ENCODE data around the gene DCANP1. TPM values are rescaled to one million over a fixed set of nuclear protein-coding genes. Genes with fewer than 3 reads are reported as not detected.
A peak's percentile ranks its signal among the peaks of the same experiment; 100 is the strongest.

The DCANP1 gene
- polyA plus RNA-seq, 1 donor (not counting 4 experiments of a cell fraction or from before 2014, with no cell fraction given) = not detected

GRCh38 chr5:135398855-135399793, 48.0 kb downstream of the DCANP1 start, which contains the start of gene MACROH2A1:
Gene MACROH2A1 (minus strand): TSS chr5:135399231. CDS start chr5:135389093, 10,138 bp downstream.
- no peak for FAIRE-seq

DNA sequence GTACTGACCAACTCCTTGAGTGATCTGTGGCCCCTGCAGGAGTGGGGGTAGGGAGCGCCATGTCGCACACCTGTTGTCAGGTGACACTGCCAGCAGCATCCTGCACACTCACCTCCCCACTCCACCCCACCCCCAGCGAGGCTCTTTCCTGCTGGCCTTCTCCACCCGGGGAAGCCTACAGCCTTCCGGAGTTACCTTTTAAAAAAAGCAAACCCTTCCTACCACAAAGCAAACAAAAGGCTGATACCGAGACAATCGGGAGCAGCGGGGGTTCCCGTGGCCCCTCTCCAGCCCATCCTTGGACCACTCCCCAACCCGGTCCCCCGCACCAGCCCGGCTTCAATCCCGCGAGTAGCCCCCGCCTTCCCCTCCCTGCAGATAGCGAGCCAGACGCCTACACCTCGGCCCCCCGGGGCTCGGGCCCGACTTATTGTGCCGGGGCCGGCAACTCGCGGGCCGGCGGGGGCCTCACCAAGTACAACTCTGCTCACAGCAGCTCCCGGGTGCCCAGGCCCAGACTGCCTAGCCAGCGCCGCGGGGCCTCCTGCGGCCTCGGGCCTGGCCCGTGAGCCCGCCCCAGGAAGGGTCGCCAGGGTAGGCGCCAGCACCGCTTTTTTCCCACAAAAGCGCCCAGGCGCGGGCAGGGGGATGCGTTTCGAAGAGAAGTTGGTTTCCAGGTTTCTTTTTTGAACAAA, 48.8 kb downstream of the DCANP1 start:
- H3K27me3 ChIP-seq (ENCODE audit: control insufficient read depth, extremely low read depth, insufficient read depth, low read length) = no peaks in the 10 kb centered on the region
- peak overlapping the region; percentile 69 to 87 (median 80) for H3K4me3 ChIP-seq (ENCODE audit: control insufficient read depth in 2 of 3, extremely low read depth in 1 of 3, insufficient read depth in 2 of 3, low read depth in 1 of 3, low read length in 3 of 3)
- DNase-seq (ENCODE audit: low read depth, low spot score) (no peak), FAIRE-seq (no peak)
- peak overlapping the region; percentile 79 for H3K4me2 ChIP-seq (ENCODE audit: control insufficient read depth, extremely low read depth, insufficient read depth, low read depth, low read length)
- TF ChIP-seq, protein P1, sequence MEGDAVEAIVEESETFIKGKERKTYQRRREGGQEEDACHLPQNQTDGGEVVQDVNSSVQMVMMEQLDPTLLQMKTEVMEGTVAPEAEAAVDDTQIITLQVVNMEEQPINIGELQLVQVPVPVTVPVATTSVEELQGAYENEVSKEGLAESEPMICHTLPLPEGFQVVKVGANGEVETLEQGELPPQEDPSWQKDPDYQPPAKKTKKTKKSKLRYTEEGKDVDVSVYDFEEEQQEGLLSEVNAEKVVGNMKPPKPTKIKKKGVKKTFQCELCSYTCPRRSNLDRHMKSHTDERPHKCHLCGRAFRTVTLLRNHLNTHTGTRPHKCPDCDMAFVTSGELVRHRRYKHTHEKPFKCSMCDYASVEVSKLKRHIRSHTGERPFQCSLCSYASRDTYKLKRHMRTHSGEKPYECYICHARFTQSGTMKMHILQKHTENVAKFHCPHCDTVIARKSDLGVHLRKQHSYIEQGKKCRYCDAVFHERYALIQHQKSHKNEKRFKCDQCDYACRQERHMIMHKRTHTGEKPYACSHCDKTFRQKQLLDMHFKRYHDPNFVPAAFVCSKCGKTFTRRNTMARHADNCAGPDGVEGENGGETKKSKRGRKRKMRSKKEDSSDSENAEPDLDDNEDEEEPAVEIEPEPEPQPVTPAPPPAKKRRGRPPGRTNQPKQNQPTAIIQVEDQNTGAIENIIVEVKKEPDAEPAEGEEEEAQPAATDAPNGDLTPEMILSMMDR (optimal IDR thresholded peaks at IDR 0.05 in 1 of 3, IDR thresholded peaks at IDR 0.05 in 1 of 3, conservative IDR thresholded peaks at IDR 0.05 in 1 of 3; ENCODE audit: extremely low read depth in 1 of 3, insufficient read depth in 2 of 3, low read length in 3 of 3) = no peak
- no peak for TF ChIP-seq EZH2 (IDR thresholded peaks at IDR 0.05; ENCODE audit: low read length)
- peak overlapping the region; percentile 88 for H3K9ac ChIP-seq (ENCODE audit: control insufficient read depth, extremely low read depth, insufficient read depth, low read length)
- no peaks in the 10 kb centered on the region for H3K9me3 ChIP-seq (ENCODE audit: control insufficient read depth, low read depth, low read length)
- dilution Hi-C loops (cut with MboI; ENCODE audit: extremely low pct_ligation_motif_present, low sequenced_read_pairs) = no loop called here
- H3K79me2 ChIP-seq (ENCODE audit: control insufficient read depth, insufficient read depth, low read length) = peaks cover 57% of the 10 kb centered on the region
- H3K27ac ChIP-seq (ENCODE audit: control insufficient read depth, insufficient read depth, low read length) = peak overlapping the region; percentile 80
- H3K9me1 ChIP-seq (ENCODE audit: control insufficient read depth, extremely low read depth, insufficient read depth, low read length) = peaks cover 17% of the 10 kb centered on the region
- H3K4me1 ChIP-seq (ENCODE audit: control insufficient read depth, extremely low read depth, insufficient read depth, low read length) = peaks cover 44% of the 10 kb centered on the region
- H4K20me1 ChIP-seq (ENCODE audit: control insufficient read depth, extremely low read depth, insufficient read depth, low read length) = peaks cover 24% of the 10 kb centered on the region
- peaks cover 0 to 12% of the 10 kb centered on the region in 2 experiments for H3K36me3 ChIP-seq (ENCODE audit: control insufficient read depth in 2 of 2, extremely low read depth in 1 of 2, insufficient read depth in 2 of 2, low read length in 2 of 2)
- H2AFZ ChIP-seq (ENCODE audit: control insufficient read depth, low read length) = no peak overlapping the region

More at GRCh38 chr5:135398855-135399793, 48.0 kb downstream of the DCANP1 start, which contains the start of gene MACROH2A1:
- DNase-seq (ENCODE audit: low read depth, low spot score) = no peak
- H3K27ac ChIP-seq (ENCODE audit: control insufficient read depth, insufficient read depth, low read length) = peak within 1 kb of the TSS; percentile 80
- peak within 1 kb of the TSS; percentile 95 for H2AFZ ChIP-seq (ENCODE audit: control insufficient read depth, low read length)
- no peaks in the 10 kb centered on the region for H3K27me3 ChIP-seq (ENCODE audit: control insufficient read depth, extremely low read depth, insufficient read depth, low read length)
- H3K4me1 ChIP-seq (ENCODE audit: control insufficient read depth, extremely low read depth, insufficient read depth, low read length) = peaks cover 37% of the 10 kb centered on the region
- TF ChIP-seq EZH2 (IDR thresholded peaks at IDR 0.05; ENCODE audit: low read length) = no peak
- TF ChIP-seq, protein P1 (optimal IDR thresholded peaks at IDR 0.05 in 1 of 3, IDR thresholded peaks at IDR 0.05 in 1 of 3, conservative IDR thresholded peaks at IDR 0.05 in 1 of 3; ENCODE audit: extremely low read depth in 1 of 3, insufficient read depth in 2 of 3, low read length in 3 of 3) = no peak
- H3K4me2 ChIP-seq (ENCODE audit: control insufficient read depth, extremely low read depth, insufficient read depth, low read depth, low read length) = peak within 1 kb of the TSS; percentile 84
- peaks cover 13% of the 10 kb centered on the region for H3K9me1 ChIP-seq (ENCODE audit: control insufficient read depth, extremely low read depth, insufficient read depth, low read length)
- no peaks in the 10 kb centered on the region for H3K9me3 ChIP-seq (ENCODE audit: control insufficient read depth, low read depth, low read length)
- peak within 1 kb of the TSS; percentile 76 to 87 (median 80) for H3K4me3 ChIP-seq (ENCODE audit: control insufficient read depth in 2 of 3, extremely low read depth in 1 of 3, insufficient read depth in 2 of 3, low read depth in 1 of 3, low read length in 3 of 3)
- peaks cover 16% of the 10 kb centered on the region for H4K20me1 ChIP-seq (ENCODE audit: control insufficient read depth, extremely low read depth, insufficient read depth, low read length)
- H3K36me3 ChIP-seq (ENCODE audit: control insufficient read depth in 2 of 2, extremely low read depth in 1 of 2, insufficient read depth in 2 of 2, low read length in 2 of 2) = peaks cover 0 to 6% of the 10 kb centered on the region in 2 experiments
- peak within 1 kb of the TSS; percentile 88 for H3K9ac ChIP-seq (ENCODE audit: control insufficient read depth, extremely low read depth, insufficient read depth, low read length)
- dilution Hi-C loops (cut with MboI; ENCODE audit: extremely low pct_ligation_motif_present, low sequenced_read_pairs) = no loop called here
- H3K79me2 ChIP-seq (ENCODE audit: control insufficient read depth, insufficient read depth, low read length) = peaks cover 49% of the 10 kb centered on the region

Measured in keratinocyte (primary cell).